OCI-LY7 (cell line): ENCODE data around the gene GABRG3. TPM values are rescaled to one million over a fixed set of nuclear protein-coding genes. Genes with fewer than 3 reads are reported as not detected.

ENCODE experiments used
- BruUV-seq: library from RNA; stranded (reverse); fragments of 400-500 nt; replicated peaks from 2 replicates; lab custom pipeline; 2021; lab: Mats Ljungman, UMichigan
- CTCF ChIA-PET: fragments of 300-600 bp; sonication (Branson Sonifier 250); formaldehyde crosslinking; loops from one replicate; lab custom pipeline; 2022; ENCODE audit warnings: antibody characterized with exemption; ENCODE audit not compliant: unreplicated experiment; lab: Charles Lee
- POLR2A ChIA-PET: fragments of 300-600 bp; sonication (Branson Sonifier 250); formaldehyde crosslinking; loops from one replicate; lab custom pipeline; 2022; ENCODE audit warnings: antibody characterized with exemption; lab: Charles Lee
- DNase-seq: peaks from one replicate; pipeline ENCODE4 v3.0.0-alpha.2; 2015; ENCODE audit warnings: low spot score
- H2AFZ ChIP-seq: fragments of 200-600 bp; sonication (generic), shearing (Covaris generic); 2 replicates; pipeline ENCODE4 v1.6.1; 2014; ENCODE audit warnings: mild to moderate bottlenecking, antibody characterized with exemption, low read length, moderate library complexity
- H3K27ac ChIP-seq: fragments of 200-600 bp; sonication (generic); 2 replicates; pipeline ENCODE4 v1.5.1; 2014; ENCODE audit warnings: mixed run types, low read depth, mild to moderate bottlenecking, moderate library complexity, low read length, inconsistent platforms; ENCODE audit not compliant: poor library complexity, severe bottlenecking
- H3K36me3 ChIP-seq: fragments of 200-600 bp; sonication (generic); 2 replicates; pipeline ENCODE4 v1.6.1; 2014; ENCODE audit warnings: mild to moderate bottlenecking, antibody characterized with exemption, low read length, moderate library complexity, mixed read lengths; ENCODE audit not compliant: insufficient read depth
- H3K4me1 ChIP-seq: fragments of 200-600 bp; sonication (generic); 2 replicates; pipeline ENCODE4 v1.5.1; 2014; ENCODE audit warnings: mild to moderate bottlenecking, low read length; ENCODE audit not compliant: insufficient read depth, poor library complexity, severe bottlenecking
- H3K4me2 ChIP-seq: fragments of 200-600 bp; sonication (generic); 2 replicates; pipeline ENCODE4 v1.6.1; 2014; ENCODE audit warnings: mild to moderate bottlenecking, low read length
- H3K4me3 ChIP-seq: fragments of 200-600 bp; sonication (generic); 2 replicates; pipeline ENCODE4 v1.5.1; 2014; ENCODE audit warnings: mild to moderate bottlenecking, low read depth, low read length; ENCODE audit not compliant: poor library complexity, severe bottlenecking
- H3K79me2 ChIP-seq: fragments of 200-600 bp; sonication (generic); 2 replicates; pipeline ENCODE4 v1.6.1; 2016; ENCODE audit warnings: low read depth, mild to moderate bottlenecking, low read length, moderate library complexity, mixed read lengths; ENCODE audit not compliant: insufficient read depth
- H3K9me2 ChIP-seq: fragments of 200-600 bp; sonication (generic); 2 replicates; pipeline ENCODE4 v1.6.1; 2016; ENCODE audit warnings: mild to moderate bottlenecking, low read length, mixed read lengths; ENCODE audit not compliant: insufficient read depth
- H3K9me3 ChIP-seq: fragments of 200-600 bp; sonication (generic); 2 replicates; pipeline ENCODE4 v1.6.1; 2014; ENCODE audit warnings: mild to moderate bottlenecking, mixed run types, low read length, mixed read lengths
- H4K20me1 ChIP-seq: fragments of 200-600 bp; sonication (generic); 2 replicates; pipeline ENCODE4 v1.6.1; 2014; ENCODE audit warnings: mild to moderate bottlenecking, antibody characterized with exemption, low read length, moderate library complexity, mixed read lengths; ENCODE audit not compliant: insufficient read depth
- CTCF ChIP-seq: fragments of 200-600 bp; sonication (generic); conservative IDR thresholded peaks from 2 replicates; pipeline ENCODE4 v1.5.1; 2014; ENCODE audit warnings: mild to moderate bottlenecking, antibody characterized with exemption, low read length, moderate library complexity, mixed read lengths
- EZH2phosphoT487 ChIP-seq: fragments of 200-600 bp; sonication (generic); IDR thresholded peaks from 2 replicates; pipeline ENCODE4 v1.6.1; 2018; ENCODE audit warnings: low read depth, borderline replicate concordance, mild to moderate bottlenecking, mixed run types, antibody characterized with exemption, low read length, moderate library complexity, mixed read lengths
- intact Hi-C: fragments of 100-400 bp; cut with micrococcal nuclease; formaldehyde crosslinking; loops from one replicate; pipeline ENCODE4 v1.10.0; 2022; ENCODE audit not compliant: unreplicated experiment
- total RNA-seq, 2 experiments: library from RNA; depleted of rRNA in 1 of 2; stranded (reverse); fragments of >200 nt in 1 of 2; shearing (Covaris generic) in 1 of 2; gene quantifications; 2 replicates each; pipeline ENCODE4 v1.2.3, GENCODE V29; 2014 to 2022

Gene GABRG3
- total RNA-seq, 2 experiments from 2014 or later = not detected

- Histone ChIP-seq H3K4me1 (no peaks in the 10 kb centered on the region), H2AFZ (no peak overlapping the region), H3K4me3 (no peak overlapping the region), H3K4me2 (no peak overlapping the region), H3K36me3 (no peaks in the 10 kb centered on the region), H3K79me2 (no peaks in the 10 kb centered on the region), H4K20me1 (no peaks in the 10 kb centered on the region), H3K27ac (no peak overlapping the region), H3K9me3 (no peaks in the 10 kb centered on the region), H3K9me2 (no peaks in the 10 kb centered on the region)
- DNase-seq = no peak
- ChIA-PET POLR2A (no interaction called here), CTCF (no interaction called here)
- TF ChIP-seq EZH2phosphoT487 = no peak
- TF ChIP-seq CTCF = no peak
- BruUV-seq = no TSS peak
- intact Hi-C loops = no loop called here
Measured at GRCh38 chr15:27479296-27480140, 508.5 kb downstream of the GABRG3 start.

GRCh38 chr15:27480141-27480530 lies 509.2 kb downstream of the GABRG3 start:
- DNase-seq = no peak
- H4K20me1 ChIP-seq = no peaks in the 10 kb centered on the region

More at GRCh38 chr15:27480141-27480530, 509.2 kb downstream of the GABRG3 start:
- no peaks in the 10 kb centered on the region for H3K9me3 ChIP-seq
- ChIA-PET CTCF (no interaction called here), POLR2A (interaction anchor here (0.5 kb wide), 1 partner anchor 52 kb away, joined by 7 read pairs; no protein-coding TSS in a partner anchor)
- H3K27ac ChIP-seq = no peak overlapping the region
- no peaks in the 10 kb centered on the region for H3K9me2 ChIP-seq
- H2AFZ ChIP-seq = no peak overlapping the region
- H3K4me3 ChIP-seq = no peak overlapping the region
- no TSS peak for BruUV-seq
- TF ChIP-seq EZH2phosphoT487 = no peak
- no peak for TF ChIP-seq CTCF
- no peak overlapping the region for H3K4me2 ChIP-seq
- no peaks in the 10 kb centered on the region for H3K79me2 ChIP-seq
- H3K4me1 ChIP-seq = no peaks in the 10 kb centered on the region
- intact Hi-C loops = no loop called here
- no peaks in the 10 kb centered on the region for H3K36me3 ChIP-seq
